GM19043 (cell line): ENCODE results near the gene ZCCHC2.

Experiments used
- ATAC-seq: cut with Tn5 transposase; IDR thresholded peaks from one replicate; pipeline ENCODE4 v1.9.1; 2021; ENCODE audit warnings: low read depth; ENCODE audit not compliant: unreplicated experiment

ZCCHC2 gene

GRCh38 chr18:62574776-62575175, 52.0 kb downstream of the ZCCHC2 start:
- no peak for ATAC-seq

GRCh38 chr18:62576271-62576670, 53.4 kb downstream of the ZCCHC2 start:
- no peak for ATAC-seq

DNA sequence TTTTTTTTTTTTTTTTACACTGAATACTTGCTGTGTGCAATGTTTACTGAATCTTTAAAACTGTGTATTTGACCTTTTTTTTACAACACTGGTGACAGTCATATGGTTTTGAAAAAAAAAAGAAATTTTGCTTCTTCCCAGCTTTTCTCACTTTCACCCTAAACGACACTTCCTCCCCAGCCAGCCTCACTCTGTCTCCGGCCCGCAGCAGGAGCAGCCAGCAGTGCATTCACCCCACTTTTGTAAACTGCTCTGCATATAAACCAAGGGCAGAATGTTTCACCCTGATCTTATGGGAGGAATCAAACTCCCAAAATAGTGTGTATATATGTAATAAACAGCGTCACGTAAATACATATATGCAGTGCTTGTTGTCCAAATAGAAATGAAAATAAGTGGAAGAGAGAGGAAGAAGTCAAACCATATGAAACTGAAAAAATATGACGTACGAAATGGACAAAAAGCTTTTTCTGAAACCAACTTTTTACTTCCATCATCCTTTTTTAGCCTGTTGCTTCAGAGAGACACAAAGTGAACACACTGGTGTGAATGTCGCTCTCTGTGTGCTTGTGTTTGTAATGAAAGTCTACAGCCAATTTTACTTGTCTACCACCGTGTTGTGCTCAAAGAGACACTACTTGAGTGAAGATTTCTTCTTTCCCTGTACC, 54.2 kb downstream of the ZCCHC2 start:
- ATAC-seq: no peak

DNA sequence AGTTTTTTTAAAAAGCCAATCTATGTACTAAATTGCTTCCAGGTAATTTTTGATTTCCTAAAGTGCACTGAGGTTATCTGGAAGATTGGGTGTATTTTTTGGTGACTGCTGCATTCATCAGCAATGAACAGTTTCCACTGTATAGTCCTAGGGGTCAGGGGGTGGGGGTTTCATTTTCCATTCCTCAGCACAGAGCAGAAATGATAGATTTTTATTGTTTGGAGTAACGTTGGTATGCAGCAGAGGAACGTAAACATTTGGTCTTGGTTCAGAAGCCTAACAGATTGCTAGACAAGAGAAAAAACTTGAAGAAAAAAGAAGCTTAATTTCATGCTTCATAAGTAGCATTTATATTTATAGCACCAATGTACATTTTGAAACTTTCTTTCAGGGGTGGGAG, 54.9 kb downstream of the ZCCHC2 start:
- ATAC-seq: no peak

GRCh38 chr18:62578980-62579511, 56.2 kb downstream of the ZCCHC2 start:
- no peak for ATAC-seq

GRCh38 chr18:62583376-62583775, 60.6 kb downstream of the ZCCHC2 start:
- ATAC-seq: no peak

GRCh38 chr18:62584241-62585120, 61.7 kb downstream of the ZCCHC2 start:
- peak; percentile 87 for ATAC-seq

GRCh38 chr18:62585274-62586150, 62.7 kb downstream of the ZCCHC2 start:
- no peak for ATAC-seq

DNA sequence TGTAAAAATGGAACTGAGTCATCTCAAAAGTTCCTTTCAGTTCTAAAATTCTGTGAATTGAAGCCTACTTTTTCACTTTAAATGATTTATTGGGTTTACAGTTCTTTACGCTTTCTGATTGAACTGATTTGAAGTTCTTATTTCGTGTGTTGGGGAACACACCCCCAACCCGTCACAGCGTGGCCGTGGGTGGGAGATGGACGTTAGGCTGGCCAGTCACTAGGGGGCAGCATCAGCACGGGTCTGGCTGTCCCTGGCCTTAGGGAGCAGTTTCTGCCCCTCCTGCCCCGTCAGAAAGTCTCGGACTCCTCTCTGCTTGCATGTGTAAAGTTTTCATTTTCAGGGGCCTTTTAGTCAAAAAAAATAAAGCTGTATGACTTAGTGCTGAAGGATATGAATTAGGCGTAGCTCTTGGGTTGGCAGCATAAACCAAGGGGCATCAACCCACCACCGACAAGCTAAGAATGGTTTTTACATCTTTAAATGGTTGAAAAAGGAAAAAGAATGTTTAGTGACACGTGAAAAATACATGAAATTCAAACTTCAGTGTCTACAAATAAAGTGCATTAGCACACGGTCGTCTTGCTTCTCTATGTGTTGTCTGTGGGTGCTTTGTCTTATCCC, 63.4 kb downstream of the ZCCHC2 start:
- no peak for ATAC-seq

GRCh38 chr18:62586781-62587487, 64.1 kb downstream of the ZCCHC2 start:
- ATAC-seq: no peak

- ATAC-seq: no peak
These were observed 64.9 kb downstream of the ZCCHC2 start for GRCh38 chr18:62587689-62588088.

DNA sequence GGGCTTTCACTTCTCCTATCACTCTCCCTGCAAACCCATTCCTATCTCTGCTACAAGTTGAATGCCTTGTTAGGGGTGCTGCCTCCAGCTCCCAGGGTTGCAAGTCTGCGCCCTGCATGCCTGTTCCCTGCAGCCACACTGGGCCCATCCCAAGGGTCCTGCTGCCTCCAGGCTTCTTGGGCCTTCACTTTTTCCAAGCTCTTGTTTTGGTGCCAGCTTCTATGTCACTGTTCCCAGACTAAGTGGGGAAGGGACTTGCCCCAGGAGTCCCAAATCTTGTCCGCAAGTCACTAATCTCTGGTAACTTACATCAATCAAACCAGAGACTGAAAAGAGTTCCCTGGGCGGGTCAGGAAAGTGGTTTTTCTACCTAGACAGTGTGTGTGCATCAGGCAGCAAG, 65.4 kb downstream of the ZCCHC2 start:
- ATAC-seq: no peak

- no peak for ATAC-seq
These were observed 68.2 kb downstream of the ZCCHC2 start for GRCh38 chr18:62590799-62591590.

GRCh38 chr18:62596145-62597005, 73.5 kb downstream of the ZCCHC2 start:
- no peak for ATAC-seq

DNA sequence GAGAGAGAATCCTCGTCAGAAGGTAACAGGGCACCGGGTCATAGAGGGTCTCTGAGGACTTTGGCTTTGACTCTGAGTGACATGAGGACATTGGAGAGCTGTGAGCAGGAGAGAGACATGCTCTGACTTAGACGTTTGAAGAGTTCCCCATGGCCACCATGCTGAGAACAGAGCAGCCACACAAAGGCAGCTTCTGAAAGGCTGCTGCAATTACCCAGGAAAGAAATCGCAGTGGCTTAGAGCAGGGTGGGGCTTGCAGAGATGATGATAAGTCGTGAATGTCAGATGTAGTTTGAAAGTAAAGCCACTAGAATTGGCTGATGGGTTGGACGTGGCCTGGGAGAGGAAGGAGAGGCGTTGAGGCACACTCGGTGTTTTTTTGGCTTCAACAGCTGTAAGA, 79.0 kb downstream of the ZCCHC2 start:
- no peak for ATAC-seq

- no peak for ATAC-seq
These were observed 79.9 kb downstream of the ZCCHC2 start for GRCh38 chr18:62602706-62603105.

DNA sequence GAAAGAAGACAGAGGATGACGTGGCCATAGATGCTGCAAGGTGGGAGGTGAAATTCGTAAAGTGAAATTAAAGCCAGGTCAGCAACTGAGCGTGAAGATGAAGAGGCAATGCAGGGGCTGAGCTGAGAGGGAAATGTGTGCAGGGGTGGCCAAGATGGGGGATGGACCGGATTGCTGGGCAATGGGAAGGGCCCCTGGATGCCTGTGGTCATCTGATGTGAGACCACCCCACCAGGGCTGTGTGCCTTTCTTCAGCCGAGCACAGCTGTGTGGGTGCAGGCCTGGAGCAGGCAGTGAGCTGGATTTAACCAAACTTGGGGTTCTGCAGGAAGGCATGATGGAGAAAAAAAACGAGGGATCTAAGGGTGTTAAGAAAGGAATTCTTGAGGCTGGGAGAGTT, 80.4 kb downstream of the ZCCHC2 start:
- ATAC-seq: no peak

DNA sequence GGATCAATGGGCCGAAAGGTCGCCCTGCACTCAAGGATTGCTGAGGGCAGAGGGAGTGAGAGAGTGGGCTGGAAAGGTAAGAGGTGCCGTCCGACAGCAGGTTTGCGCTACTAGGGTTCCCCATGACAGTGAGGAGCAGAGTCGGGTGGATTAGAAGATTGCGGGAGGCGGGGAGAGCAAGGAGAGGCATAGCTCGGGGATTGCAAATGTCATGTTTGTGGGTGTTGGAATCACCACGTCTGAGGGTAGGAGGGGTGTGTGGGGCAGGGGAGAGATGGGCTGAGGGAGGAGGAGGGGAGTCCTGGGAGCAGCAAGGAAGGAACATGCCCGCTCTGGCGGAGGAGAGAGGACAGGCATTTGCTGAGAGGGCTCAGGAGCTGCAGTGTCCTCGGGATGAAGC, 81.2 kb downstream of the ZCCHC2 start:
- ATAC-seq: no peak
